HG02678 (cell line): ENCODE data around the gene MACROH2A1.

Source experiments
- ATAC-seq: cut with Tn5 transposase; IDR thresholded peaks from one replicate; pipeline ENCODE4 v1.9.1; 2021; ENCODE audit warnings: mild to moderate bottlenecking, moderate library complexity; ENCODE audit not compliant: unreplicated experiment

Gene MACROH2A1

DNA sequence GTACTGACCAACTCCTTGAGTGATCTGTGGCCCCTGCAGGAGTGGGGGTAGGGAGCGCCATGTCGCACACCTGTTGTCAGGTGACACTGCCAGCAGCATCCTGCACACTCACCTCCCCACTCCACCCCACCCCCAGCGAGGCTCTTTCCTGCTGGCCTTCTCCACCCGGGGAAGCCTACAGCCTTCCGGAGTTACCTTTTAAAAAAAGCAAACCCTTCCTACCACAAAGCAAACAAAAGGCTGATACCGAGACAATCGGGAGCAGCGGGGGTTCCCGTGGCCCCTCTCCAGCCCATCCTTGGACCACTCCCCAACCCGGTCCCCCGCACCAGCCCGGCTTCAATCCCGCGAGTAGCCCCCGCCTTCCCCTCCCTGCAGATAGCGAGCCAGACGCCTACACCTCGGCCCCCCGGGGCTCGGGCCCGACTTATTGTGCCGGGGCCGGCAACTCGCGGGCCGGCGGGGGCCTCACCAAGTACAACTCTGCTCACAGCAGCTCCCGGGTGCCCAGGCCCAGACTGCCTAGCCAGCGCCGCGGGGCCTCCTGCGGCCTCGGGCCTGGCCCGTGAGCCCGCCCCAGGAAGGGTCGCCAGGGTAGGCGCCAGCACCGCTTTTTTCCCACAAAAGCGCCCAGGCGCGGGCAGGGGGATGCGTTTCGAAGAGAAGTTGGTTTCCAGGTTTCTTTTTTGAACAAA, 724 bp downstream of the MACROH2A1 start:
- peak; percentile 32 for ATAC-seq

DNA sequence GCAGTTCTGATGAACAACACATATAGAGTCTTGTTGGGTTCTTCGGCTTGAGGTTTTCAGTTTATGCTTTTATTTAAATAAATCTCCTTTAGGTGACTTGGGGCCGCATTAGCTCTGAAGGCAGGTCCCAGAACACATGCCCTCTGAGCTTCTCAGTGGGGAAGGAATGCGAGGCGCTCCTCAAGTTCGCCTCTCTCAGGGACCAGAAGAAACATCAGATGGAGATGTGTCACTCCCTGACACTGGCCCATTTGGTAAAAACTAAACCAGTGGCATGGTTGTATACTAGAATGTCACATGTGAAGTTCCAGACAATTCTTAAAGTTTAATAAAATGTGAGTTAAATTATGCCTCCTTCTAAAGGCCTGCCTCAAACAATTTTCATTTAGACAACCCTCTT, 1.9 kb downstream of the MACROH2A1 start:
- ATAC-seq: no peak

GRCh38 chr5:135396459-135397055, 2.5 kb downstream of the MACROH2A1 start:
- no peak for ATAC-seq

GRCh38 chr5:135395866-135396265, 3.2 kb downstream of the MACROH2A1 start:
- ATAC-seq: no peak

GRCh38 chr5:135395451-135395850, 3.6 kb downstream of the MACROH2A1 start:
- ATAC-seq: no peak

DNA sequence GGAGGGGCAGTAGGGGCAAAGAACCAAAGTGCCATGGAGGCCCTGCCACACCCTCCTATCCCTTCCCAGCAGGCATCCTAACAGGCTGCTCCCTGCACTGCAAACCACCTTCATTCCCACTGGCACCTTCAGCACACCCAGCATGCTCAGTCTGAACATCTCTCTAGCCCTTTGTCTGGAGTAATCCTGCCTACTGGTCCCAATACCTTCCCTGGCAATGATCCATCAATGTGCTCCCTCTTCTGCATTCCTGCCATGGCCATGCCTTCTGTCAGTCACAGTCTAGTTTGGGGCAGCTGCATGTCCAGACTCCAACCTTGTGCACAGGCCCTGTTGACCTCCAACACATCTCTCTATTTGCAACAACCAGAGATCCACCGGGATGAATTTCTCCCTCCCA, 4.9 kb downstream of the MACROH2A1 start:
- no peak for ATAC-seq

DNA sequence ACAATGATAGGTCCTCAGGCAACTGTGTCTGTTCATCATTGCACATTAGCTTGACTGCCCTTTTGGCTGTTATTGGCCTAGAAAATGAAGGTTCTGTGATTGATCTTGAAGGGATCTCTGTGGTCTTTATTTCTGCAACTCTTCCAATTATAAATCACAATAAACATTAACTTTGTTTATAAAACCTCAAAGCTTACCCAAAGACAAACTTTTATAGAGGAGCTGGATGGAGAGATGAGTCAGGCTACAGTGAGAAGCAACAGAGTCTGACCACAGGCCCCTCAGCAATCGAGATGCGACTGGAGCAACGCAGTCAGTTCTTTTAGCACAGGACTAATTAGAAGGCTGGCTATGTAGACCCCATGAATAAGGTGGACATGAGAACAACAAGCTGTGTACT, 5.3 kb downstream of the MACROH2A1 start:
- no peak for ATAC-seq

DNA sequence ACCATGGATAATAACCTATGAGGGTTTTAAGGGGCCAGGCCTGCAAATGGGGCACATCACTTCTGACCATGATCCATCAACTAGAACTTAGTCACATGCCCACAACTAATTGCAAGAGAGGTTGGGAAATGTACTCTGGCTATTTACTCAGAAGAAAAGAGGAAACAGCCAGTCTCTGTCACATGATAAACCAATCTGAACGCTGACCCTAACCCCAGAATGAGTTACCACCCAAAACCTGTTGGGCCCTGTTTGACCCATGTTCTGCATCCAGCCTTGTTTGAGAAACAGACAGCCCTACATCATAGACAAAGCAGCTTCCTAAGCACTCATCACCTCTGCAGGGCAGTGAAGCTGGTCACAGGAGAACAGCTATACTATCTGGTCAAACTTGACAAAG, 5.8 kb downstream of the MACROH2A1 start:
- no peak for ATAC-seq

GRCh38 chr5:135392256-135392655, 6.8 kb downstream of the MACROH2A1 start:
- ATAC-seq: no peak

DNA sequence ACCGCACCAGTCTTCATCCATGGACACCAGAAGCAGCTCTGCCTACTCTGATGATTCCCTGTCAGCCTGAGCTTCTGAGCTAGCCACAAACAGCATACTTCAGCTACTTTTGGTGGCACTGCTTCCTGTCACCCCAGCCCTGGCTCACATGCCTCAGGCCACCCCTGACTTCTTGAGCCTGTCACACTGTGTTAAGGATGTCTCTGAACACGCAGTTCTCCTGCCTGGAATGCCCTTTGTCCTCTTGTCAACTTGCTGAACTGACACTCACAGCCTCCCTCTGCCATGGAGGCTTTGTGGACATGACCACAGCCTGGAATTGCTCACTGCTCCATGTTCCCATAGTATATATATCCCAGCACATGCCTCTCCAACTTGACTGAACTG, 7.2 kb downstream of the MACROH2A1 start:
- no peak for ATAC-seq

- ATAC-seq: no peak
Measured at GRCh38 chr5:135391116-135391868, 7.7 kb downstream of the MACROH2A1 start.

DNA sequence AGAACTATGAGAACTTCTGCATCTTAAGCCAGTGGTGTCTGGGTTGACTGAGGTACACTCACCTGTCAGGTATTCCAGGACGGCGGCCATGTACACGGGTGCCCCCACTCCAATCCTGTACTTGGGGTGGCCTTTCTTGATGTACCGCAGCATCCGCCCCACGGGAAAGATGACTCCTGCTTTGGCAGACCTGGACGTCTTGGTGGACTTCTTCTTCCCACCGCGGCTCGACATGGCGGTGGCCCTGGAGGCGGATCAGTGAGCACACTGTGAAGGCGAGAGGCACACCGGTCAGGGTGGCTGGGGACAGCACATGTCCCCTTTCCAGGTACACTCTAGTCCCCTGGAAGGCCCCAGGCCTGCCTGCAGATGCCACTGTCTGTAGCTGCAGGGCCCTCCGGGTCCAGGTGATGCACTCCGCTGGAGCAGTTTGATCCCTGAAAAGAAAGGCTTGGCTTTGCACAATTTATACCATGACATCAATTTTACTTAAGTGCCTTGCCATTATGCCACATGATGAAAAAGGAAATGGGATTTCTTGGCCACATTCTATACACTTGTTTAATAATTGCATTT, 10.1 kb downstream of the MACROH2A1 start:
- ATAC-seq: no peak

- no peak for ATAC-seq
Measured at GRCh38 chr5:135387629-135387960, 11.4 kb downstream of the MACROH2A1 start.

DNA sequence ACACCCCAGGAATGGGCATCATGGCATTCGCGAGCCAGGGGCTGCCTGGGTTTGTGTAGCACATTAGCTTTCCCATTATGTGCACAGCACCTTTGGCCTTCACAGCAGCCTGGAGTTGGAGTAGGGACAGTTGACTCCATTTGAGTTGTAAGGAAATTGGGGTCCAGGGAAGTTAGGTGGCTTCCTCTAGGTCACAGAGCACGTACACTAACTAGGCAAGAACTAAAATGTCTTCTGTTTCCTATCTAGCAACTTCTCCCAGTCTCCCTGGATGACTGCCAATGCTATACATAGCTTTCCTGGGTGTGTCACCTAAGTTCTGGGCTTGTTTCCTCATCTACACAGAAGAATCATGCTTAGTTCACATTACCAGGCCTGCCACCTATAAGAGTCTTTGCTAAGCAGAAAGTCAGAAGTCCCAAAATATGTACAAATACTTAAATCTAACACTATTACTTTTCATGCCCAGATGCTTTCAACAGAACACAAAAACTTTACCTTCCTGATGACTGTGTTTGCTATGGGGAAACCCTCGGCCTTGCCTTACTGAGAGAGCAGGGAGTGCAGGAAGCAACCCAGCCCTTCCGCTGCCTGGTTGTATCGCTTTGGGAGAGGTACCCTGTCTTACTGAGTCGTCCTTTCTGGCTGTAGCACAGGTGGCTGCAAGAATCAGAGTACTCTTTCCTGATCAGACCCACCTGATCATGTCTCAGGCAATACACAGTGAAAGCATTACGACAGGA, 12.0 kb downstream of the MACROH2A1 start:
- no peak for ATAC-seq

DNA sequence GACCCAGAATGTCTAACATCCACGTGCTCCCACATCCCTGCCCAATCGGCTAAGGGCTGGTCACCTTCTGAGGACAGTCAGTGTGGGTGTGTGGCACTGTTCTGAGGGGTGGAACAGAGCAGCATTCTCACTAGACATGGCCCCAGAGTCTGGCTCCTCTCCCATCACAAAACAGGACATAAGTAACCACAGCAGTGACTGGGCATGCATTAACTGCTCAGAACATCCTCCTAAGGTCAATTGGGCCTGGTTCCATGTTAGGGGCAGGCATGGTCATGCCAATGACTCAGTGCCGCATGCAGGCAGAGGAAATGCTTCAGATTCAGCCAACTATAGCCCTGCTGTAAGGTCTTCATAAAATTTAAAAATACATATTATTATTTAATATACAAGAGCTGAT, 12.9 kb downstream of the MACROH2A1 start:
- no peak for ATAC-seq

DNA sequence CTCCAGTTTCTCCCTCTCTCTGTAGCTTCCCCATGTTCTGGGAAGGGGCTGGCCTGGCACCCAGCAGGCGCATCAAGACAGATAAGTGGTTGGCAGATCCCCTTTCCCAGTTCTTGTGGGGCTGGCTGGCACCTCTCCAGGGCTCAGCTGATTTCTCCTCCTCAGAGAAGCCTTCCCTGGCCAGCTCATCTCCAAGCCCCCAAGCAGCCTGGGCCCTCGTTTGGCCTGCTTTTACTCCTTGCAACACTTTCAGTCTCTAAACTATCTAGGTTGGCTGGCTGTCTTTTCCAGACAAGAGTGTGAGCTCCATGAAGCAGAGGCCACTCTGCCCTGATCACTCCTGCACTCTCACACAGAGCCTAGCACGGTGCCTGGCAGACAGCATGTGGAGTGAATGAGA, 13.5 kb downstream of the MACROH2A1 start:
- ATAC-seq: no peak

- ATAC-seq: no peak
Measured at GRCh38 chr5:135384898-135385297, 14.1 kb downstream of the MACROH2A1 start.

GRCh38 chr5:135383803-135384495, 15.1 kb downstream of the MACROH2A1 start:
- ATAC-seq: no peak

- ATAC-seq: no peak
Measured at GRCh38 chr5:135382981-135383380, 16.1 kb downstream of the MACROH2A1 start.

GRCh38 chr5:135382106-135382790, 16.8 kb downstream of the MACROH2A1 start:
- no peak for ATAC-seq
